Epithelial cell of proximal tubule (primary cell): Measurements from ENCODE around the gene MARS1. TPM values are rescaled to one million over a fixed set of nuclear protein-coding genes. Genes with fewer than 3 reads are reported as not detected.

ENCODE experiments used
- DNase-seq: peaks from one replicate; pipeline ENCODE4 v3.0.0-alpha.2; 2011; ENCODE audit warnings: low read depth
- H3K4me3 ChIP-seq: 2 replicates; pipeline ENCODE4 v1.5.1; 2011; ENCODE audit warnings: low read depth, mild to moderate bottlenecking, low read length
- CTCF ChIP-seq: conservative IDR thresholded peaks from 2 replicates; pipeline ENCODE4 v1.5.1; 2012; ENCODE audit warnings: low read depth, mild to moderate bottlenecking, low read length
- total RNA-seq: library from RNA; depleted of rRNA; stranded (reverse); fragments of >200 nt; gene quantifications from 2 replicates; pipeline ENCODE4 v1.2.3, GENCODE V29; 2015

The MARS1 gene
- total RNA-seq, 1 donor from 2014 or later, result 107 TPM

GRCh38 chr12:57541717-57542116, 53.8 kb downstream of the MARS1 start:
- TF ChIP-seq CTCF, result no peak
- DNase-seq, result no peak
- H3K4me3 ChIP-seq, result no peak overlapping the region

GRCh38 chr12:57543581-57543980, 55.7 kb downstream of the MARS1 start:
- no peak overlapping the region for H3K4me3 ChIP-seq
- DNase-seq, result no peak
- no peak for TF ChIP-seq CTCF

- peak; percentile 7 for DNase-seq
- TF ChIP-seq CTCF, result no peak
- peak overlapping the region; percentile 98 for H3K4me3 ChIP-seq
These were observed 58.1 kb downstream of the MARS1 start for GRCh38 chr12:57545809-57546437.

GRCh38 chr12:57546438-57547287, 58.8 kb downstream of the MARS1 start, which contains the start of gene DCTN2:
Gene DCTN2 (minus strand): TSS chr12:57547192. CDS start chr12:57547063, 129 bp downstream.
- TF ChIP-seq CTCF, result peak; percentile 39
- peak; percentile 67 for DNase-seq
- peak within 1 kb of the TSS; percentile 98 for H3K4me3 ChIP-seq

GRCh38 chr12:57547288-57548012, 59.6 kb downstream of the MARS1 start:
- DNase-seq, result no peak
- H3K4me3 ChIP-seq, result peak overlapping the region; percentile 98
- no peak for TF ChIP-seq CTCF

- no peak for TF ChIP-seq CTCF
- no peak for DNase-seq
- H3K4me3 ChIP-seq, result no peak overlapping the region
These were observed 60.1 kb downstream of the MARS1 start for GRCh38 chr12:57548013-57548315.
